ENCODE measurements around the gene DCN. TPM values are rescaled to one million over a fixed set of nuclear protein-coding genes. Genes with fewer than 3 reads are reported as not detected.

DCN gene
- total RNA-seq, 4 donors from 2014 or later: 552 to 2,825 (median 1,634) TPM

- Histone ChIP-seq H3K36me3 (no peaks in the 10 kb centered on the region), H3K27me3 (no peaks in the 10 kb centered on the region), H3K27ac (peak overlapping the region; percentile 57 to 75 (median 61)), H3K4me3 (no peak overlapping the region), H3K4me1 (peaks cover 0 to 51% (median 6%) of the 10 kb centered on the region in 3 donors), H3K9me3 (no peaks in the 10 kb centered on the region)
- no peak for ATAC-seq
- 17 to 73% methylated on average over 1 to 2 of the region's 2 CpGs for WGBS, 2 donors (ENCODE audit: low coverage in 1 of 2)
- TF ChIP-seq POLR2A (IDR thresholded peaks at IDR 0.05) (no peak), CTCF (IDR thresholded peaks at IDR 0.05) (no peak), EP300 (IDR thresholded peaks at IDR 0.05) (no peak), POLR2AphosphoS5 (IDR thresholded peaks at IDR 0.05) (no peak)
Measured at GRCh38 chr12:91183551-91183950, 934 bp upstream of the DCN start.

GRCh38 chr12:91180582-91181395, 1.8 kb downstream of the DCN start:
- 12 to 24% methylated on average over 4 of the region's 4 CpGs for WGBS, 2 donors (ENCODE audit: low coverage in 1 of 2)
- ATAC-seq: peak; percentile 50
- Histone ChIP-seq H3K9me3 (no peaks in the 10 kb centered on the region), H3K4me1 (peaks cover 0 to 38% (median 4%) of the 10 kb centered on the region in 3 donors), H3K27me3 (no peaks in the 10 kb centered on the region), H3K4me3 (peak overlapping the region; percentile 24 to 48), H3K27ac (peak overlapping the region; percentile 48 to 75 (median 62)), H3K36me3 (no peaks in the 10 kb centered on the region)
- TF ChIP-seq POLR2A (IDR thresholded peaks at IDR 0.05): no peak
- no peak for TF ChIP-seq EP300 (IDR thresholded peaks at IDR 0.05)

- WGBS, 2 donors (ENCODE audit: low coverage in 1 of 2): 45 to 67% methylated on average over 5 of the region's 5 CpGs
- Histone ChIP-seq H3K27ac (peak overlapping the region; percentile 48 to 75 (median 62)), H3K36me3 (no peaks in the 10 kb centered on the region), H3K9me3 (no peaks in the 10 kb centered on the region), H3K4me3 (peak overlapping the region; percentile 24 to 48), H3K4me1 (peaks cover 0 to 34% (median 0%) of the 10 kb centered on the region in 3 donors), H3K27me3 (no peaks in the 10 kb centered on the region)
- ATAC-seq: no peak
- no peak for TF ChIP-seq POLR2AphosphoS5 (IDR thresholded peaks at IDR 0.05)
- TF ChIP-seq EP300 (IDR thresholded peaks at IDR 0.05): no peak
- no peak for TF ChIP-seq CTCF (IDR thresholded peaks at IDR 0.05)
- TF ChIP-seq POLR2A (IDR thresholded peaks at IDR 0.05): no peak
Measured at GRCh38 chr12:91179966-91180561, 2.6 kb downstream of the DCN start.

GRCh38 chr12:91179315-91179714, 3.3 kb downstream of the DCN start:
- no peaks in the 10 kb centered on the region for H3K27me3 ChIP-seq
- peak overlapping the region; percentile 30 to 75 (median 62) for H3K27ac ChIP-seq
- 42 to 77% methylated on average over 7 of the region's 7 CpGs for WGBS, 2 donors (ENCODE audit: low coverage in 1 of 2)
- no peaks in the 10 kb centered on the region for H3K36me3 ChIP-seq
- TF ChIP-seq POLR2A (IDR thresholded peaks at IDR 0.05) (peak; percentile 57 to 59), POLR2AphosphoS5 (IDR thresholded peaks at IDR 0.05) (peak; percentile 45), CTCF (IDR thresholded peaks at IDR 0.05) (no peak), EP300 (IDR thresholded peaks at IDR 0.05) (no peak)
- H3K9me3 ChIP-seq: no peaks in the 10 kb centered on the region
- H3K4me1 ChIP-seq: peaks cover 0 to 29% (median 0%) of the 10 kb centered on the region in 3 donors
- peak; percentile 70 for ATAC-seq
- H3K4me3 ChIP-seq: peak overlapping the region; percentile 24 to 48

GRCh38 chr12:91178781-91179180, 3.8 kb downstream of the DCN start:
- Histone ChIP-seq H3K36me3 (no peaks in the 10 kb centered on the region), H3K9me3 (no peaks in the 10 kb centered on the region), H3K4me3 (peak overlapping the region; percentile 24 to 48), H3K4me1 (peaks cover 0 to 24% (median 0%) of the 10 kb centered on the region in 3 donors), H3K27me3 (no peaks in the 10 kb centered on the region), H3K27ac (peak overlapping the region; percentile 30 to 75 (median 62))
- TF ChIP-seq POLR2AphosphoS5 (IDR thresholded peaks at IDR 0.05): no peak
- no peak for TF ChIP-seq POLR2A (IDR thresholded peaks at IDR 0.05)
- TF ChIP-seq EP300 (IDR thresholded peaks at IDR 0.05): no peak
- no peak for TF ChIP-seq CTCF (IDR thresholded peaks at IDR 0.05)
- ATAC-seq: no peak
- 47 to 67% methylated on average over 1 of the region's 1 CpG for WGBS, 2 donors (ENCODE audit: low coverage in 1 of 2)
